ENCODE results near the gene ATF2.

ATF2 gene

GRCh38 chr2:175055993-175056392, 112.0 kb downstream of the ATF2 start:
- no peak for DNase-seq
- Histone ChIP-seq H3K9me3 (ENCODE audit: severe bottlenecking) (no peaks in the 10 kb centered on the region), H3K27ac (no peak overlapping the region), H3K27me3 (ENCODE audit: insufficient read depth, low read depth, severe bottlenecking) (no peaks in the 10 kb centered on the region), H3K36me3 (no peaks in the 10 kb centered on the region), H3K4me3 (ENCODE audit: low read depth, low read length) (no peak overlapping the region)
- TF ChIP-seq CTCF (IDR thresholded peaks at IDR 0.05; ENCODE audit: low read depth, low read length): no peak

GRCh38 chr2:175054340-175054739, 113.7 kb downstream of the ATF2 start:
- Histone ChIP-seq H3K36me3 (no peaks in the 10 kb centered on the region), H3K27ac (no peak overlapping the region), H3K4me3 (ENCODE audit: low read depth, low read length) (no peak overlapping the region), H3K27me3 (ENCODE audit: insufficient read depth, low read depth, severe bottlenecking) (no peaks in the 10 kb centered on the region), H3K9me3 (ENCODE audit: severe bottlenecking) (no peaks in the 10 kb centered on the region)
- no peak for DNase-seq
- no peak for TF ChIP-seq CTCF (IDR thresholded peaks at IDR 0.05; ENCODE audit: low read depth, low read length)

GRCh38 chr2:175049661-175050060, 118.3 kb downstream of the ATF2 start:
- H3K27me3 ChIP-seq (ENCODE audit: insufficient read depth, low read depth, severe bottlenecking): no peaks in the 10 kb centered on the region
- DNase-seq: no peak
- H3K4me3 ChIP-seq (ENCODE audit: low read depth, low read length): no peak overlapping the region

GRCh38 chr2:175048275-175048674, 119.7 kb downstream of the ATF2 start:
- TF ChIP-seq CTCF (IDR thresholded peaks at IDR 0.05; ENCODE audit: low read depth, low read length): no peak
- no peaks in the 10 kb centered on the region for H3K36me3 ChIP-seq
- H3K9me3 ChIP-seq (ENCODE audit: severe bottlenecking): no peaks in the 10 kb centered on the region
- DNase-seq: no peak
- H3K4me3 ChIP-seq (ENCODE audit: low read depth, low read length): no peak overlapping the region
- no peaks in the 10 kb centered on the region for H3K27me3 ChIP-seq (ENCODE audit: insufficient read depth, low read depth, severe bottlenecking)
- H3K27ac ChIP-seq: no peak overlapping the region

More at GRCh38 chr2:175049661-175050060, 118.3 kb downstream of the ATF2 start:
- no peak overlapping the region for H3K27ac ChIP-seq
- no peaks in the 10 kb centered on the region for H3K9me3 ChIP-seq (ENCODE audit: severe bottlenecking)
- TF ChIP-seq CTCF (IDR thresholded peaks at IDR 0.05; ENCODE audit: low read depth, low read length): no peak
- H3K36me3 ChIP-seq: no peaks in the 10 kb centered on the region

GRCh38 chr2:175039490-175039889, 128.5 kb downstream of the ATF2 start:
- Histone ChIP-seq H3K4me3 (ENCODE audit: low read depth, low read length) (no peak overlapping the region), H3K36me3 (no peaks in the 10 kb centered on the region), H3K27me3 (ENCODE audit: insufficient read depth, low read depth, severe bottlenecking) (no peaks in the 10 kb centered on the region), H3K27ac (no peak overlapping the region), H3K9me3 (ENCODE audit: severe bottlenecking) (no peaks in the 10 kb centered on the region)
- no peak for TF ChIP-seq CTCF (IDR thresholded peaks at IDR 0.05; ENCODE audit: low read depth, low read length)
- DNase-seq: no peak

- Histone ChIP-seq H3K27ac (no peak overlapping the region), H3K9me3 (ENCODE audit: severe bottlenecking) (no peaks in the 10 kb centered on the region), H3K27me3 (ENCODE audit: insufficient read depth, low read depth, severe bottlenecking) (no peaks in the 10 kb centered on the region), H3K36me3 (no peaks in the 10 kb centered on the region), H3K4me3 (ENCODE audit: low read depth, low read length) (no peak overlapping the region)
- DNase-seq: no peak
- no peak for TF ChIP-seq CTCF (IDR thresholded peaks at IDR 0.05; ENCODE audit: low read depth, low read length)
These were observed 129.0 kb downstream of the ATF2 start for GRCh38 chr2:175039031-175039430.

Measured in WERI-Rb-1 (cell line).